B cell (primary cell): ENCODE data around the gene TNFAIP2. TPM values are rescaled to one million over a fixed set of nuclear protein-coding genes. Genes with fewer than 3 reads are reported as not detected.
"Not testable (repeated sequence)": the region's sequence is repeated elsewhere in the genome, so short reads cannot be mapped to it uniquely, and the experiment has no call there.

Experiments
- ATAC-seq: fragments of 200-7000 bp; cut with Tn5 transposase; one replicate; pipeline ENCODE4 v1.10.0; 2021; ENCODE audit warnings: low read depth, mild to moderate bottlenecking, moderate number of reproducible peaks, moderate library complexity
- CTCF ChIA-PET: fragments of 350-600 bp; sonication (Branson Sonifier 250); formaldehyde crosslinking; loops from one replicate; lab custom pipeline; 2021; ENCODE audit warnings: antibody characterized with exemption, inconsistent platforms; lab: Charles Lee
- POLR2A ChIA-PET: fragments of 350-600 bp; sonication (Branson Sonifier 250); formaldehyde crosslinking; loops from one replicate; lab custom pipeline; 2021; ENCODE audit warnings: antibody characterized with exemption; lab: Charles Lee
- DNase-seq: peaks from one replicate; pipeline ENCODE4 v3.0.0; 2013
- H2AFZ ChIP-seq: 2 replicates; pipeline ENCODE4 v1.6.1; 2012; ENCODE audit warnings: mild to moderate bottlenecking, low read depth, low read length; ENCODE audit not compliant: insufficient read depth, poor library complexity, severe bottlenecking
- H3K27ac ChIP-seq, 2 donors: 1 replicate in 1 of 2; 2 replicates in 1 of 2; pipeline ENCODE4 v1.5.1; 2012 to 2013; ENCODE audit warnings: low read length in 2 of 2, mild to moderate bottlenecking in 2 of 2, moderate library complexity in 1 of 2
- H3K27me3 ChIP-seq, 4 experiments: fragments of 200-600 bp in 1 of 4; sonication (generic) in 1 of 4; replicated peaks in 1 of 4; 1 replicate in 2 of 4; 2 replicates in 2 of 4; pipeline versions ENCODE4 v1.6.1 to v1.7.0; 2013 to 2016; ENCODE audit warnings: low read length in 3 of 4, mild to moderate bottlenecking in 2 of 4, mixed read lengths in 1 of 4, moderate library complexity in 1 of 4; ENCODE audit not compliant: insufficient read depth in 4 of 4, control insufficient read depth in 3 of 4; ENCODE audit errors: control extremely low read depth in 1 of 4
- H3K36me3 ChIP-seq, 2 experiments: replicated peaks in 1 of 2; 1 replicate in 1 of 2; 2 replicates in 1 of 2; pipeline versions ENCODE4 v1.6.1 to v1.7.1; 2013; ENCODE audit warnings: low read length in 1 of 2; ENCODE audit not compliant: insufficient read depth in 2 of 2, control insufficient read depth in 1 of 2; ENCODE audit errors: control extremely low read depth in 1 of 2, extremely low read depth in 1 of 2
- H3K4me1 ChIP-seq, 2 donors: fragments of 200-600 bp in 1 of 2; sonication (generic) in 1 of 2; 1 replicate in 1 of 2; 2 replicates in 1 of 2; pipeline versions ENCODE4 v1.5.1 to v1.6.1; 2013 to 2017; ENCODE audit warnings: low read length in 2 of 2; ENCODE audit not compliant: control insufficient read depth in 2 of 2, insufficient read depth in 2 of 2
- H3K4me2 ChIP-seq: replicated peaks from 2 replicates; pipeline ENCODE3; 2012; ENCODE audit warnings: mild to moderate bottlenecking, low read depth, low read length; ENCODE audit not compliant: poor library complexity, severe bottlenecking
- H3K4me3 ChIP-seq, 5 experiments: fragments of 200-600 bp in 1 of 5; sonication (generic) in 1 of 5; 1 replicate in 3 of 5; 2 replicates in 2 of 5; pipeline versions ENCODE4 v1.5.1 to v1.7.0; 2011 to 2016; ENCODE audit warnings: low read length in 4 of 5, mild to moderate bottlenecking in 4 of 5, low read depth in 2 of 5, control low read depth in 1 of 5, moderate library complexity in 1 of 5; ENCODE audit not compliant: insufficient read depth in 1 of 5; ENCODE audit errors: control extremely low read depth in 1 of 5, extremely low read depth in 1 of 5
- H3K79me2 ChIP-seq: fragments of 200-600 bp; sonication (generic); one replicate; pipeline ENCODE4 v1.6.0; 2016; ENCODE audit warnings: low read length; ENCODE audit not compliant: control insufficient read depth, insufficient read depth
- H3K9ac ChIP-seq: fragments of 200-600 bp; sonication (generic); 2 replicates; pipeline ENCODE4 v1.6.1; 2017; ENCODE audit warnings: mild to moderate bottlenecking, low read length, moderate library complexity
- H3K9me3 ChIP-seq, 3 donors: one replicate each; pipeline versions ENCODE4 v1.6.1 to v1.7.1; 2013; ENCODE audit warnings: low read length in 2 of 3; ENCODE audit not compliant: control insufficient read depth in 2 of 3, insufficient read depth in 1 of 3; ENCODE audit errors: control extremely low read depth in 1 of 3
- H4K20me1 ChIP-seq: 2 replicates; pipeline ENCODE4 v1.6.0; 2012; ENCODE audit warnings: mild to moderate bottlenecking, low read length; ENCODE audit not compliant: insufficient read depth, control insufficient read depth, poor library complexity, severe bottlenecking
- H3K27ac Mint-ChIP-seq: one replicate; pipeline ENCODE4 v1.8.0; 2021; ENCODE audit warnings: mixed read lengths
- H3K27me3 Mint-ChIP-seq: one replicate; pipeline ENCODE4 v1.8.0; 2021; ENCODE audit warnings: mixed read lengths
- H3K4me1 Mint-ChIP-seq: one replicate; pipeline ENCODE4 v1.8.0; 2021; ENCODE audit warnings: mixed read lengths
- H3K4me3 Mint-ChIP-seq: one replicate; pipeline ENCODE4 v1.8.0; 2021; ENCODE audit warnings: mixed read lengths
- H3K9me3 Mint-ChIP-seq: one replicate; pipeline ENCODE4 v1.8.0; 2022; ENCODE audit warnings: mixed read lengths; ENCODE audit not compliant: insufficient read depth
- CTCF ChIP-seq: fragments of 200-600 bp; IDR thresholded peaks from one replicate; pipeline ENCODE4 v1.8.0; 2022; ENCODE audit warnings: antibody characterized with exemption, mild to moderate bottlenecking
- EZH2 ChIP-seq: IDR thresholded peaks from 2 replicates; pipeline ENCODE4 v1.6.1; 2012; ENCODE audit warnings: borderline replicate concordance, low read depth, mild to moderate bottlenecking, moderate library complexity, low read length; ENCODE audit not compliant: insufficient read depth, poor library complexity, severe bottlenecking
- WGBS: methylation state at CpG from one replicate; pipeline ENCODE4 v1.1.5; 2013; ENCODE audit warnings: missing lambda C conversion rate; ENCODE audit not compliant: insufficient coverage; 5-methylcytosine and 5-hydroxymethylcytosine counted together
- intact Hi-C: fragments of 100-400 bp; cut with micrococcal nuclease; formaldehyde crosslinking; loops from one replicate; pipeline ENCODE4 v1.10.0; 2022
- polyA plus RNA-seq: library from polyadenylated mRNA; depleted of rRNA; stranded (reverse); fragments of >200 nt; gene quantifications from 2 replicates; pipeline ENCODE4 v1.2.3, GENCODE V29; 2012
- total RNA-seq, 2 donors: library from RNA; stranded (reverse); fragments of 120-200 nt in 1 of 2; gene quantifications; 1 replicate in 1 of 2; 2 replicates in 1 of 2; pipeline versions ENCODE4 v1.2.3 to v1.2.4, GENCODE V29; 2013 to 2022

TNFAIP2 gene
- total and polyA plus RNA-seq, 2 donors (not counting 1 experiment from before 2014, with no cell fraction given) = 1.5 to 9.0 TPM

GRCh38 chr14:103169954-103170353 lies 46.7 kb downstream of the TNFAIP2 start:
- Mint-ChIP-seq H3K9me3 (peaks cover 20% of the 10 kb centered on the region), H3K4me1 (no peaks in the 10 kb centered on the region), H3K4me3 (no peak overlapping the region), H3K27ac (no peak overlapping the region), H3K27me3 (peaks cover 41% of the 10 kb centered on the region)
- ATAC-seq (no peak), DNase-seq (no peak)
- Histone ChIP-seq H3K4me1 (no peaks in the 10 kb centered on the region), H3K27ac (no peak overlapping the region), H3K9ac (no peak overlapping the region), H3K27me3 (peaks cover 0 to 5% (median 0%) of the 10 kb centered on the region in 4 experiments), H4K20me1 (no peaks in the 10 kb centered on the region), H3K9me3 (peaks cover 1 to 14% (median 11%) of the 10 kb centered on the region in 3 donors), H3K36me3 (no peaks in the 10 kb centered on the region), H3K4me3 (no peak overlapping the region), H3K79me2 (no peaks in the 10 kb centered on the region), H2AFZ (no peak overlapping the region), H3K4me2 (no peak overlapping the region)
- ChIA-PET POLR2A (no interaction called here), CTCF (interaction anchor here (1.2 kb wide), 2 partner anchors 9 to 15 kb away, joined by 3 read pairs; no protein-coding TSS in a partner anchor)
- 97% methylated on average over 5 of the region's 6 CpGs for WGBS
- TF ChIP-seq CTCF (no peak), EZH2 (no peak)
- intact Hi-C loops = no loop called here

GRCh38 chr14:103171206-103171605 lies 47.9 kb downstream of the TNFAIP2 start:
- Mint-ChIP-seq H3K27me3 (peaks cover 39% of the 10 kb centered on the region), H3K9me3 (peaks cover 20% of the 10 kb centered on the region)
- H4K20me1 ChIP-seq, POLR2A ChIA-PET, H3K36me3 ChIP-seq, DNase-seq, H3K9ac ChIP-seq, H3K4me3 ChIP-seq, H2AFZ ChIP-seq, H3K4me2 ChIP-seq, H3K27ac ChIP-seq, H3K27me3 ChIP-seq, H3K79me2 ChIP-seq, ATAC-seq, intact Hi-C loops, H3K4me3 Mint-ChIP-seq, H3K4me1 ChIP-seq, H3K27ac Mint-ChIP-seq, H3K4me1 Mint-ChIP-seq: not testable (repeated sequence)
- WGBS = no CpG with 5 or more reads among the region's 2 CpGs
- peaks cover 1 to 23% (median 14%) of the 10 kb centered on the region in 3 donors for H3K9me3 ChIP-seq
- CTCF ChIA-PET = interaction anchor here (1.2 to 1.7 kb wide), 2 partner anchors 14 to 66 kb away, joined by 3 to 5 read pairs; no protein-coding TSS in a partner anchor
